GM23338 (cell line): ENCODE data around the gene ANAPC13. TPM values are rescaled to one million over a fixed set of nuclear protein-coding genes. Genes with fewer than 3 reads are reported as not detected.

Source experiments
- ATAC-seq: fragments of 200-7000 bp; cut with Tn5 transposase; 3 replicates; pipeline ENCODE4 v1.9.1; 2020
- DNase-seq: peaks from one replicate; pipeline ENCODE4 v3.0.0-alpha.2; 2015; ENCODE audit warnings: low spot score
- H2AFZ ChIP-seq: fragments of 200-600 bp; sonication (generic); 2 replicates; pipeline ENCODE4 v1.8.0; 2016; ENCODE audit warnings: antibody characterized with exemption, mild to moderate bottlenecking, moderate library complexity
- H3F3A ChIP-seq: fragments of 200-600 bp; sonication (generic); replicated peaks from 2 replicates; pipeline ENCODE4 v1.8.0; 2017; ENCODE audit warnings: antibody characterized with exemption, mixed run types, low read depth
- H3K27ac ChIP-seq: fragments of 200-600 bp; sonication (generic); 2 replicates; pipeline ENCODE4 v1.6.1; 2016; ENCODE audit warnings: low read depth
- H3K27me3 ChIP-seq: fragments of 200-600 bp; sonication (generic); 2 replicates; pipeline ENCODE4 v1.8.0; 2016; ENCODE audit warnings: mild to moderate bottlenecking, mixed run types, moderate library complexity; ENCODE audit not compliant: insufficient read depth
- H3K36me3 ChIP-seq: fragments of 200-600 bp; sonication (generic); 2 replicates; pipeline ENCODE4 v1.8.0; 2016; ENCODE audit warnings: mild to moderate bottlenecking; ENCODE audit not compliant: insufficient read depth
- H3K4me1 ChIP-seq: fragments of 200-600 bp; sonication (generic); 2 replicates; pipeline ENCODE4 v1.8.0; 2016; ENCODE audit warnings: mild to moderate bottlenecking, moderate library complexity; ENCODE audit not compliant: insufficient read depth
- H3K4me2 ChIP-seq: fragments of 200-600 bp; sonication (generic); 2 replicates; pipeline ENCODE4 v1.7.1; 2017; ENCODE audit warnings: mixed run types
- H3K4me3 ChIP-seq: fragments of 200-600 bp; sonication (generic); 2 replicates; pipeline ENCODE4 v1.6.1; 2016; ENCODE audit warnings: mixed run types
- H3K79me2 ChIP-seq: fragments of 200-600 bp; sonication (generic); replicated peaks from 2 replicates; pipeline ENCODE4 v1.8.0; 2017; ENCODE audit warnings: mild to moderate bottlenecking; ENCODE audit not compliant: insufficient read depth
- H3K9me2 ChIP-seq: fragments of 200-600 bp; sonication (generic); 2 replicates; pipeline ENCODE4 v1.8.0; 2017; ENCODE audit not compliant: insufficient read depth
- H4K20me1 ChIP-seq: fragments of 200-600 bp; sonication (generic); replicated peaks from 2 replicates; pipeline ENCODE4 v1.8.0; 2017; ENCODE audit warnings: mild to moderate bottlenecking; ENCODE audit not compliant: insufficient read depth
- H3K27ac Mint-ChIP-seq: 2 replicates; pipeline ENCODE4 v1.8.0; 2020; ENCODE audit warnings: inconsistent platforms, mild to moderate bottlenecking, moderate library complexity, mixed read lengths
- H3K27me3 Mint-ChIP-seq: 3 replicates; pipeline ENCODE4 v1.8.0; 2022; ENCODE audit warnings: low read depth, mild to moderate bottlenecking, moderate library complexity, mixed read lengths, inconsistent platforms; ENCODE audit not compliant: insufficient read depth, poor library complexity
- H3K36me3 Mint-ChIP-seq: 3 replicates; pipeline ENCODE4 v1.8.0; 2021; ENCODE audit warnings: low read depth, mild to moderate bottlenecking, inconsistent platforms, moderate library complexity, mixed read lengths
- H3K4me1 Mint-ChIP-seq: 3 replicates; pipeline ENCODE4 v1.8.0; 2020; ENCODE audit warnings: mild to moderate bottlenecking, inconsistent platforms, mixed read lengths
- H3K4me3 Mint-ChIP-seq: 3 replicates; pipeline ENCODE4 v1.8.0; 2021; ENCODE audit warnings: moderate library complexity, mild to moderate bottlenecking, inconsistent platforms, mixed read lengths
- H3K9me3 Mint-ChIP-seq: 3 replicates; pipeline ENCODE4 v1.8.0; 2020; ENCODE audit warnings: moderate library complexity, mild to moderate bottlenecking, inconsistent platforms, mixed read lengths
- EZH2phosphoT487 ChIP-seq: fragments of 200-600 bp; sonication (generic); IDR thresholded peaks from one replicate; pipeline ENCODE4 v1.8.1; 2018; ENCODE audit warnings: antibody characterized with exemption; ENCODE audit not compliant: unreplicated experiment
- JUNB ChIP-seq: IDR thresholded peaks from one replicate; pipeline ENCODE4 v1.6.1; 2016; ENCODE audit warnings: antibody characterized with exemption; ENCODE audit not compliant: unreplicated experiment
- NANOG ChIP-seq: IDR thresholded peaks from 2 replicates; pipeline ENCODE4 v1.6.1; 2016; ENCODE audit warnings: antibody characterized with exemption, borderline replicate concordance
- STAT1 ChIP-seq: IDR thresholded peaks from one replicate; pipeline ENCODE4 v1.6.1; 2016; ENCODE audit warnings: antibody characterized with exemption; ENCODE audit not compliant: unreplicated experiment
- ZNF462 ChIP-seq: fragments of 250-450 bp; sonication (Bioruptor Pico); IDR thresholded peaks from 2 replicates; pipeline ENCODE4 v1.5.0; 2020; ENCODE audit warnings: mild to moderate bottlenecking, moderate library complexity
- polyA plus RNA-seq: library from polyadenylated mRNA; unstranded; fragments of >200 nt; fragmentation: Nextera tagmentation; extraction: Ambion mirVana; gene quantifications from 2 replicates; pipeline ENCODE4 v1.2.1, GENCODE V29; 2016
- total RNA-seq: library from RNA; depleted of rRNA; stranded (reverse); fragments of >200 nt; shearing (Covaris generic); gene quantifications from 2 replicates; pipeline ENCODE4 v1.2.3, GENCODE V29; 2014

ANAPC13 gene
- total and polyA plus RNA-seq, 2 experiments from 2014 or later, result 44.4 to 76.8 TPM

- no peak for TF ChIP-seq ZNF462 (CRISPR knock-in tag)
- no peak for TF ChIP-seq EZH2phosphoT487
- no peak for TF ChIP-seq NANOG
These were observed 27.3 kb downstream of the ANAPC13 start (continued) for GRCh38 chr3:134458406-134458945.

GRCh38 chr3:134457376-134458074 is 28.3 kb downstream of the ANAPC13 start:
- H3K4me1 Mint-ChIP-seq, result peaks cover 13% of the 10 kb centered on the region
- no peak overlapping the region for H3K4me3 Mint-ChIP-seq
- no peak for ATAC-seq

More at GRCh38 chr3:134457376-134458074, 28.3 kb downstream of the ANAPC13 start:
- Histone ChIP-seq H3K4me2 (no peak overlapping the region), H3K27ac (no peak overlapping the region), H2AFZ (no peak overlapping the region), H3K4me1 (peaks cover 7% of the 10 kb centered on the region), H3K36me3 (no peaks in the 10 kb centered on the region), H3F3A (no peaks in the 10 kb centered on the region), H4K20me1 (no peaks in the 10 kb centered on the region), H3K27me3 (no peaks in the 10 kb centered on the region), H3K4me3 (no peak overlapping the region), H3K9me2 (0 out of 2 replicates have a peak, but pooled peaks cover 4% of the 10 kb centered on the region), H3K79me2 (no peaks in the 10 kb centered on the region)
- Mint-ChIP-seq H3K9me3 (no peaks in the 10 kb centered on the region), H3K36me3 (no peaks in the 10 kb centered on the region), H3K27ac (no peak overlapping the region), H3K27me3 (peaks cover 4% of the 10 kb centered on the region)
- DNase-seq, result no peak
- TF ChIP-seq STAT1 (no peak), JUNB (no peak)
